NCI-H510A treated with DMSO at 0.1 percent for 48 hours (cell line): ENCODE measurements around the gene HNRNPUL2.
"Not testable (repeated sequence)": the region's sequence is repeated elsewhere in the genome, so short reads cannot be mapped to it uniquely, and the experiment has no call there.

Experiments
- DNase-seq: peaks from one replicate; lab custom pipeline; 2025; lab: John Stamatoyannopoulos, UW

Gene HNRNPUL2

DNA sequence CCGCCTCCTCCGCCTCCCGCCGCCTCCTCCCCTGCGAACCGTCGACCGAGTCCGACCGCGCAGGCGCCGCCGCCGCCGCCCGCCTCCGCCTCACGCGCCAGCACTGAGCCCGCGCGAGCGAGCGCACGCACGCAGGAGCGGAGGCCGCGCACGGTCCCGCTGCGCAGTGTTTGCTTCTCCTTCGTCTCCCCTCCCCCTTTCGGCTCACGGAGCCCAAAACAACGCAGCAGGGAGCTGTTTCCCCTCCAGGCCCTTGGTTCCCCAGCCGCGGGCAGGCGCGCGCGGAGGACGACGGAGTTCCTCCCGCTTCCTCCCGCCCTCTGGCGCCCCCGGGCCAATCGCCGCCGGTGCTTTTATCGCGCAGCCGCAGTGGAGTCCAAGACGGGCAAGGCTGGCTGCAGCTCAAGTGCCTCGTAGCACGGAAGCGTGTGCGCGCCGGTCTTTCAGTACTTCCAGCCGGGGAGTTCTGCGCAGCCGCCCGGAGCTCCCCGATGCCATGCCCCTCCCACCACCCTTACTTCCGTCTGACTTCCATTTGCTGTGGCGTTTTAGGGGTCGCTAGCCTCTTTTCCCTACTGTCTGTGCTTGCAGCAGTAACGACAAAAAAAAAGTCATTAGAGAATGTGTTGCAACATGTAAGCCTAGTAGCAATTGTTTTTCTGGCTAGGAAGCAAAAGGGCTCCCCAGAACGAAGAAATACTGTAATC is at the start of gene HNRNPUL2:
Gene HNRNPUL2, minus strand, starts transcription at position 293 of the 707 bp plus-strand sequence. CDS start 301 bp downstream, outside the sequence.
- DNase-seq, result peak; percentile 98

DNA sequence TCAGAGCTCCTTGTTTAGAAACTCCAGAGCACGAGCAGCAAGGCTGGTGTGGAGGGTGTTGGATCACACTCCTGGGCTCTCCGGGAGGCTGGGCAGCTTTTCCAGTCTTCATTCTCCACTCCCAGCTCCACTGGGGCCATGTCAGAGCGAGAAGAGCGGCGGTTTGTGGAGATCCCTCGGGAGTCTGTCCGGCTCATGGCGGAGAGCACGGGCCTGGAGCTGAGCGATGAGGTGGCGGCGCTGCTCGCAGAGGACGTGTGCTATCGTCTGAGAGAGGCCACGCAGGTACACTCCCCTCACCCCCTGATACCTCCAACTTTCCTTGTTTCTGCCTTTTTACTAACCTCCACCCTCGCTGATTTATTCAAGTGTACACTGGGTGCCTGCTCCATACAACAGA is 48.4 kb upstream of the HNRNPUL2 start:
- DNase-seq, result no peak

DNA sequence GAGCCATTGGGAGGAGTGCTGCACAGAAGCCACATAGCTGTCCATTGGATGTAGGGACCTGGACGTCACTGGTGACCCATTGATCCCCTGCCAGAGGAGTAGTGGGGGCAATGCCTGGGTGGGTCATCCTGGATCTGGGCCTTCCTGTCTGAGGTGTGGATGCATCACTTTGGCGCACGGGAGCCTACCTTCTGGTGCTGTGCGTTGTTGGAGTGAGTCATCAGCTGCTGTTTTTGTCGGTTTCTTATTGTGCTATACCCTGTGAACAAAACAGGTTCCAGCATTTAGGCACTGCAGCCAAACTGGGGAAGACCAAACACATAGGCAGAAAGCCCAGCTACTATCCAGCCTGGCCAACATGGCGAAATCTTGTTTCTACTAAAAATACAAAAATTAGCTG is 47.1 kb upstream of the HNRNPUL2 start:
- no peak for DNase-seq

DNA sequence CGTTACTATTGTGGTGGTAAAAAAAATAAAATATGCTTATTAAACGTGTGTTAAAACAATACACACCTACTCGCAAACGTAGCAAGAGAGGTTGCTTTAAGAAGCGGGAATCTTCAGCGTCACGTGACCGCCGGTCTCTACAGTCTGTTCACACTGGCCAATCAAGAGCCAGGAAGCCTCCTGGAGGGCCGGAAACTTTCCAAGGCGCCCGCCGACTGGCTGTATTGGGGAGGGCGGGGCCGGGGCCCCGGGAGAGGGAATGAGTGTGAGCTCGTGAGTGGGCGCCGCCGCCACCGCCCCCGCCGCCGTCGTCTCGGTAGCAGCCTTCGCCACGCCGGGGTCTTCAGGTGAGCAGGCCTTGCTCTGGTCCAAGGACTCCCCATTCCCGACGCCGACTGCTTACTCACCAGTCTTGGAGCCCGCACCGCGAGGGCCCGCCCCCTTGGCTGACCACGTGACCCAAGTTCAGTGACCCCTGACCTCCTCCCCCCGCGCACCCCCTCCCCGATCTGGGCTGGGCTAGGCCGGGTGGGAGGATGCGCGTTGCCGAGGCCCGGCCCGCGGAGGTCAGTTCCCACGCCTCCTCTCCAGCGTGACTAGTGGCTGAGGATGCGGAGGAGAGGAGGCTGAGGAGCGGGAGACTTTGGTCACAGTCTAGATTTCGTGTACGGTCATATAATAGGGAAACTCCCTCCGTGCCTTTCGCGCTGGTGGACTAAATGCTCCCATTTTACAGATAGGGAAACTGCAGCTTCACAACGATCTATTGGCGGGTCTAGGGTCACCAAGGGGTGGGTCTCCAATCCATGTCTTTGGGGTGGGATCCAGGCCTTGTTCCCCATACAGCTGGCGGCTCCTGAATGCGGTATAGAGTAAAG is 44.1 kb upstream of the HNRNPUL2 start, which contains the start of gene TAF6L:
Gene TAF6L, plus strand, starts transcription at position 253 of the 878 bp plus-strand sequence. CDS start 4,388 bp downstream, outside the sequence.
- DNase-seq, result peak; percentile 95

DNA sequence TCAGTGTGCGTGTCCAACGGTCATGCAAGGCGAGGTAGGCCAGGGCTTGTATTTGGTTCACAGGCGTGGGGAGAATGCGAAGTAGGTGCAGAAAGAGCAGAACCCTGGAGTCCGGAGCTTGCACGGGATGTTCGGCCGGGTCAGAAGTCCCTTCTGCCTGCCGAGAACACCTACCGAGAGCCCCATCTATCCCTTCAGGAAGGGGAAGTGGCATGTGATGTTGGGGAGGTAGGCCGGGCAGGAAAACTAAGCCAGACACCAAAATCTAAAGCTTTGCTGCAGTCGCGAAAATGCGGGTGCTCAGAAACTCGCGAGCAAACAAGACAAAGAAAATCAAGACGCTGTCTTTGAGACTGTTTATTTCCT is 43.5 kb upstream of the HNRNPUL2 start:
- no peak for DNase-seq

DNA sequence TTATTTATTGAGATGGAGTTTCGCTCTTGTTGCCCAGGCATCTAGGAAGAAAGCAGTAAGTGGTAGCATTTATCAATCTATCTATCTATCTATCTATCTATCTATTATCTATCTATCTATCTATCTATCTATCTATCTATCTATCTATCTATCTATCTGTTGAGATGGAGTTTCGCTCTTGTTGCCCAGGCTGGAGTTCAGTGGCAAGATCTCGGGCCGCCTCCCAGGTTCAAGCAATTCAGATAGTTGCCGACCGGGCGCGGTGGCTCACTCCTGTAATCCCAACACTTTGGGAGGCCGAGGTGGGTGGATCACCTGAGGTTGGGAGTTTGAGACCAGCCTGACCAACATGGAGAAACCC is 33.6 kb upstream of the HNRNPUL2 start:
- peak; percentile 10 for DNase-seq

DNA sequence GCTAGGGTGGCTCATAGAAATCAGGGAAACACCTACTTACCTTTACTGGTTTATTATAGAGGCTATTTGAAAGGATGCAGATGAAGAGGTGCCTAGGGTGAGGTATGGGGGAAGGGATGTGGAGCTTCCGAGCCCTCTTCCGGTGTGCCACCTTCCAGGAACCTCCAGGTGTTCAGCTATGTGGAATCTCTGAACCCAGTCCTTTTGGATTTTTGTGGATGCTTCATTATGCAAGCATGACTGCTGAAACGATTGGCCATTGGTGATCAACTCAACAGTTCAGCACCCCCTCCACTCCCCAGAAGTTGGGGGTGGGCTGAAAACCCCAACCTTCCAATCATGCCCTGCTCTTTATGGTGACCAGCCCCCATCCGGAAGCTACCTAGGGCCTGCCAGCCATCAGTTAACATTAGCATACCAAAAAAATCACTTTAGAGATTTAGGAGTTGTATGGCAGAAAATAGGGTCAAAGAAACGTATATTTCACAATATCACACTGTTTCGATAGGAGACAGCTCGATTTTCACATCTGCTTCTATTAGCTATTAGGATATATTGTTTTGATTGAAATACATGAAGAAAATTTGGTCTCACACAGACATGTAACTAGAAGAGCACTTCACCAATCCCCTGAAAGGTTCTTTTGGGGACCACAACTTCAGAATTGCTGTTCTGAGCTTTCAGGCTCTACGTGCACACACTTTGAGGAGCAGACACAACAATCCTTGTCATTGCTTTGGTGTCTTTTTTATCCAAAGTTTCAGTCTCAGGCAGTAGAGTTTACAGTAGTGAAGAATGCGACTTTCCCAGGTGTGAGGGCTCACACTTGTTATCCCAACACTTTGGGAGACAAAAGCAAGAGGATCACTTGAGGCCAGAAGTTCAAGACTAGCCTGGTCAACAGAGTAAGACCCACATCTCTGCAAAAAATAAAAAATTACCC is 30.9 kb upstream of the HNRNPUL2 start:
- no peak for DNase-seq

DNA sequence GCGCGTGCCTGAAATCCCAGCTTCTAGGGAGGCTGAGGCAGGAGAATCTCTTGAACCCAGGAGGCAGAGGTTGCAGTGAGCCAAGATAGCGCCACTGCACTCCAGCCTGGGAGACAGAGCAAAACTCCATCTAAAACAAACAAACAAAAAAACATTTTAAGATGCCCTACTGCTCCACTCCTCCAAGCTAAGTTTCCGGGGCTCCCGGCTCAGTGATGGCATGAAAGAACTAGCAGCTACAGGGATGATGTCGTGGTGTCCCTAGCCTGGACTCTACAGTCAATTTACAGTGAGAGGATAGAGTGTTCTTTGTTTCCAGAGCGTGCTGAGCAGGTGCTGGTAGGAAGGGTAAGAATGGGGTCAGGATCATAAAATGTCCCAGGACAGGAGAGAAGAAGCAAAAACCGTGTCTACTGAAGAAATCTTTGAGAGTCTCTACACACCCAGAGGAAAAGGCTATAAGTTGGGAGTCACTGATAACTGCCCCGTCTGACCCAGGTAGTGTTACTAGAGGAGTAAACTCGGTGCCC is 27.9 kb upstream of the HNRNPUL2 start:
- DNase-seq, result no peak

DNA sequence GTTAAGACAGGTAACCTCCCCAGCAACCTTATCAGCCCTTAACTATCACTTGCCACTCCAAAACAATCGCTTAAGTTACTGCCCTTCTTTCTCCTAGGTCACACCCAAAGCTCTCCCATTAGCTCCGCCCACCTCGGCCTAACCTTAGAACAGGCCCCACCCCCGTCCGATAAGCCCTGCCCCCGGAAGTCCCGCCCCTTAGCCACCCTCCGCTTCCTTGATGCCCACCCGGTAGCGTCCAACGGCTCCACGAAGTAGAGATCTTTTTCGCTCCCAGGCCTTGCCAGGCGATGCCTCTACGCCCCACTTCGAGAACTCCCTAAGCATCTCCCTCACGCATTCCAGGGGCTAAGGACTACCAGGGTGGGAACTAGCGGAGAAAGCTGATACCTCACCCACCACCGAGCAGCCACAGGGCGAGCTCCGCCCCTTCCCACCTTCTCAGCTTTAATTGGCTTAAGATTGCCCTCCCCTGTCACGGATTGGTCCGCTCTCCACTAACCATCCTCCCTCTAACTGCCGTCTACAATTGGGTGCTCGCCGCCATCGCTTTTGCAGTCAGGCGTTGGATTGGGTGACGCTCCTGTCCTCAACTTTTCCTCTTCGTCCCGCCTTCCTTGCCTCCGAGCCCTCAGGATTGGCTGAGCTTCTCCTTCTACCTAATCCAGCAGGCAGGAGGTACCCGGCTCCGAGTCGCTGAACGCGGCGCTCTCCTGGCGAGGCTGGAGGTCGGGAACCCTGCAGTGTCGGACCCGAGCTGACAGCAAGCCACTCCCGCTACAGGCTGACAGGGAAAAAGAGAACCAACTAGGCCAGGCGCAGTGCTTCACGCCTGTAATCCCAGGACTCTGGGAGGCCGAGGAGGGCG is 26.7 kb upstream of the HNRNPUL2 start, which contains the start of gene ZBTB3:
Gene ZBTB3, minus strand, starts transcription at position 425 of the 868 bp plus-strand sequence. CDS start 496 bp downstream, outside the sequence.
- DNase-seq, result peak; percentile 99

DNA sequence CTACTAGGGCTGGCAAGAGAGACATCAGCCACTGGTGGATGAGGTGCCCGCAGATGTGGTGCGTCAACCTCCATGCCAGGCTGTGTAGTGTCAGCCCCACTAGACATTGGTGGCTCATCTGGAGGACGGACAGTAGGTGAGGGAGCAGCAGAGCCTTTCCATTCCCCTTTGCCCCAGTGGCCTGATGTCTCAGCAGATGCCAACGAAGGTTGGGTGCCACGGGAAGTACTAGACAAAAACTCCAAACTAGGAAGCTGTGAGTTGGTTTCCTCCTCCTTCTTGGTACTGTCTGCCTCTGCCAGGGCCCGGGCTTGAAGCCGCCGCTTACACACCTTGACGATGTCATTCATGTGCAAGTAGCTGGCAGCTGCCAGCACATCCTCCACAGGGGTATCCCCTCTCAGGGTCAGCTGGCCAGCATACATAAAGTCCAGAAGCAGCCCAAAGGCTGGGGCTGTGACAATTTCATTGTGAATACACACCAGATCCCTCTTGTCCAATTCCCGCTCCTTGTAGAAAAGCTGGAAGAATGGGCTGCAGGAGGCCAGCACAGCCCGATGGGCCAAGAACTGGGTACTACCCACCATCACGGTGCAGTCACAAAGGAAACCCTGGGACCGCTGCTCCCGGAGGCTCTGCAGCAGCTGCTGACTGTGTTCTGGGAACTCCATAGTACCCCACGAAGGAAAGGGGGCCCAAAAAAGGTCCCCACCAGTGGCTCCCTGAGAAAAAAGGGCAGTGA is 25.9 kb upstream of the HNRNPUL2 start:
- no peak for DNase-seq

DNA sequence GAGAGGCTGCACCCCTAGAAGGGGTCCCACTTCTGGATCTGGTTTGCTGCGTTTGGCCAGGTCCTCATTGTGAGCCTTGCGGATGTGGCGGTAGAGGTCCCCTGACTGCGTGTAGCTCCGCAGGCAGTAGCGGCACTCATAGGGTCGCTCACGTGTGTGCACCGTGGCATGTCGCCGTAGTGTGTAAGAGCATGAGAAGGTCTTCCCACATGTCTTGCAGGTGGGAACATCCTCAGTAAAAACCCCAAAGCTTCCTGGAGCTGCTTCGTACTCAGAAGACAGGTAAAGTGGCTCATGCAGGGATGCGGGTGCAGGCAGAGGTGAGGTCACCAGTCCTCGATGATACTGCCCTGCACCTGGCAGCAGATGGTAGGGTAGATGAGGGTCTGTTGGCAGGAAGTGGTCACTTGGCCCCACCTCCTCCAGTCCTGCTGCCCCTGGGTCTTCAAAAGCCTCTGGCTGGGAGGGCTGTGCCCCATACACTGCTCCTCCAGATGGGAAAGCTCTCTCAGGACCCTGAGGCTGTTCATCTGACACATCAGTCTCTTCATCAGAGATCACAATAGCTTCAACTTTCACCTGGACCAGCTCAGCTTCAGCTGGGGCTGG is 25.0 kb upstream of the HNRNPUL2 start:
- no peak for DNase-seq

DNA sequence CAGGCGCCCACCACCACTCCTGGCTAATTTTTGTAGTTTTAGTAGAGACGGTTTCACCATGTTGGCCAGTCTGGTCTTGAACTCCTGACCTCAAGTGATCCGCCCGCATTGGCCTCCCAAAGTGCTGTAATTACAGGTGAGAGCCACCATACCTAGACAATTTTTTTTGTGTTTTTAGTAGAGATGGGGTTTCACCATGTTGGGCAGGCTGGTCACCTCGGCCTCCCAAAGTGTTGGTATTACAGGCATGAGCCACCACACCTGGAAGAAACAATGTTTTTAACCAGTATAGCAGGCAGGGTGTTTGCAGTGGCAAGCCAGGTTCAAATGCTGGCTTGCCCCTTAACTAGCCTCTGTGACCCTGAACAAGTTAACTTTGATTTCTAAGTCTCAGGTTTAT is 22.7 kb upstream of the HNRNPUL2 start:
- not testable (repeated sequence) for DNase-seq

DNA sequence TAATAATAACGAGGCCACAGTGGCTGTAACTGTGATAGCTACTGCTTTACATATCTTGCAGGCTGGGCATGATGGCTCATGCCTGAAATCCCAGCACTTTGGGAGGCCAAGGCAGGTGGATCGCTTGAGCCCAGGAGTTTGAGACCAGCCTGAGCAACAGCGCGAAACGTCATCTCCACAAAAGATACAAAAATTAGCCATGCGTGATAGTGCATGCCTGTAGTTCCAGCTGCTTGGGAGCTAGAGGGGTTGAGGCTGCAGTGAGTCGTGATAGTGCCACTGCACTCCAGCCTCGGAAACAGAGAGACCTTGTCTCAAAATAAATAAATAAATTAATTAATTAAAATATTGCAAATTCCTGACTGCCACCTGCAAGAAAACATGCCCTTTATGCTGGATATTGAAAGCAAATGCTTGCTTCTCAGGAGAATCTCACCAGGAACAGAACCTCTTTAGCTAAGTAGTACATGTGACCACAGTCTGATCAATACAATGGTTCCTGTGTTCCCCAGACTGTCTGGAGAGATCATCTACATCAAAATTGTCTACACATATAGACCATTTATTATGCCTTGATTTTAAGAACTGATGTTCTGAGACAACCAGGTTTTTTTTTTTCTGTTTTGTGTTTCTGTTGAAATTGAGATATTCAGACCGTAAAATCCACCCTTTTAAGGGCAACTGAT is 20.4 kb upstream of the HNRNPUL2 start:
- no peak for DNase-seq

DNA sequence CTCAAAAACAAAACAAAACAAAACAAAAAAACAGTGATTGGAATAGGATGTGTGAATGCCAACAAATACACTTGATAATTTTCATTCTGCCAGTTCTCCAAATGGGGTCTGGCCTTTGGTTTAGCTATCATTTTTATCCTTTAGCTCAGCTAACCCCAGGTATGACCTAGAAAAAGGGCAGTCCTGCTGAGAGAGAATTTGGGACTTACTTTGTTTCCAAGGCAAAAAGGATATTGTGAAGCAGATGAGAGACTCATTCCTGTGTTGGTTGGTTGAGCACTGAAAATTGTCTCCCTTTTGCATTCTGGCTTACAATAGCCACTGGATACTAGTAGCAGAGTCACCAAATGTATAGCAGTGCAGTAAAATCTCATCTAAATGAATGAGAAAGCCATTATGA is 9.9 kb upstream of the HNRNPUL2 start:
- DNase-seq, result no peak

DNA sequence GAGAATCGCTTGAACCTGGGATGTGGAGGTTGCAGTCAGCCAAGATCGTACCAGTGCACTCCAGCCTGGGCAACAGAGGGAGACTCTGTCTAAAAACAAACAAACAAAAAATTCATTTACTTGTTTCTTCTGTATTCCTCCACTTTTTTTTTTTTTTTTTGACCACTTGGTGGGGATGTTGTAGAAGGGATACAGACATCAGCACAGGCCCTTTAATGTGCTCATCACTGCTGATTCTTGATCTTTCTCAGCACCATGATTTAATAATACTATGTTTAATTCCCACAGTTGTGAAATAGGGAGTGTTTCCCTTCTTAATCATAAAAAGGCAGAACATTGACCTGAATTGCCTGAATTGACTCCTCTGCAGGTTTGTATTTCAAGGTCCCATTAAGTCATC is 5.6 kb upstream of the HNRNPUL2 start:
- no peak for DNase-seq

DNA sequence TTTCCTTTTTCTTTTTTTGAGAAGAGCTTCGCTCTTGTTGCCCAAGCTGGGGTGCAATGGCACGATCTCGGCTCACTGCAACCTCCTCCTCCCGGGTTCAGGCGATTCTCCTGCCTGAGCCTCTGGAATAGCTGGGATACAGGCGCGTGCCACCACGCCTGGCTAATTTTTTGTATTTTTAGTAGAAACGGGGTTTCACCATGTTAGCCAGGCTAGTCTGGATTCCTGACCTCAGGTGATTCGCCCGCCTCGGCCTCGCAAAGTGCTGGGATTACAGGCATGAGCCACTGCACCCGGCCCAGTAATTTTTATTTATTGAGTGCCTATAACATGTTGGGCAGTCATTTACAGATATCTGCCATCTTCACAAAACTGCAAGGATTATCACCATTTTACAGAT is 2.8 kb upstream of the HNRNPUL2 start:
- not testable (repeated sequence) for DNase-seq

DNA sequence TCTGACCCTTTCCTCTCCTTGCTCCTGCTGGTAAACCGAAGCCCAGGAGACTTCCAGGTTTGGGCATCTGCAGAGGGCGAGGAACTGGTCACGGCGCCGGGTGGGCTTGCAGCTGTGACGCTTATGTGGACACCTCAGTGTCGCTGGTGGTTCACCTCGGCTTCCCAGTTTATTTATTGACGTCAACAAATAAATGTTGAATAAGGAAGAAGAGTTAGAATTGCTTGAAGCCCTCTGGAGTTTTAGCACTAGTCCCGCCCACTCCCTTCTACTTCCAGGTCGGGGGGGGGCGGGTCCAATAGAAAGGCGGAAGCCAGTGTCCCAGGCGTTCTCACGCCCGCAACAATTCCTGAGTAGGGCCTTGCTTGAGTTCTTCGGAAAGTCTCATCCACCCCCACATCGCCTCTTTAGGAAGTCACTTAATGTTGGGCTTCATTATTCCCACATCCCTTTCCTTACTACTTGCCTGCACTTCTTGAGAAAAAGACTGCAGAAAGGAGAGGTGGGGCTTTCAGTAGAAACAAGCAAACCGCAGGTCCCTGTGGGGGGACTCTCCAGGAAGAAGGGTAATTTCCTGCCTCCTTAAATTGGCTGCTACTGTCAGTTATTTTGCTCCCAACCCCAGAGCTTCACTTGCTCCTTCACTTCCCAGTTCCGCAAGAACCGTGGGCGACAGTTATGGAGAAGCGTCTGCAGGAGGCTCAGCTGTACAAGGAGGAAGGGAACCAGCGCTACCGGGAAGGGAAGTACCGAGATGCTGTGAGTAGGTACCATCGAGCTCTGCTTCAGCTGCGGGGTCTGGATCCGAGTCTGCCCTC is 1.1 kb upstream of the HNRNPUL2 start, which contains the start of gene TTC9C:
Gene TTC9C, plus strand, starts transcription at position 316 of the 818 bp plus-strand sequence. Its CDS starts 363 bp downstream, at position 679.
- peak; percentile 79 for DNase-seq

DNA sequence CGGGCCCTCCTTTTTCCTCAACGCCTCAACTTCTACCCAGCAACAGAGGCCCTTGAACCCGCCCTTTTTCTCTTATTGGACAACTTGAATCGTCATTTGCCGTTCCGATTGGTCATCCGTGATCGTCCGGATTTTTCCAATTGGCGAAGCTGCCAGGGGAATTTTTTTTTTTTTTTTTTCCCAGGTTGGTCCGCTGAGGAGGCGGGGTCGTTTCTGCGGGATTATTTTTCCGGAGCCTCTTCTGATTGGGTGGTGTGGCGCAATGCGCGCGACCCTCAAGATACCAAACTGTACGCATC is 564 bp upstream of the HNRNPUL2 start:
- peak; percentile 95 for DNase-seq
